Muscle layer of colon (tissue), 2 donors: ENCODE data around the gene TAOK3.

Experiments used
- H3K27ac ChIP-seq: one replicate; pipeline ENCODE4 v1.7.0; 2013; ENCODE audit warnings: low read depth, mild to moderate bottlenecking, low read length, moderate library complexity
- H3K27me3 ChIP-seq, 2 donors: one replicate each; pipeline ENCODE4 v1.7.0; 2013; ENCODE audit warnings: low read length in 2 of 2, mild to moderate bottlenecking in 2 of 2; ENCODE audit not compliant: insufficient read depth in 2 of 2, control insufficient read depth in 1 of 2
- H3K36me3 ChIP-seq: one replicate; pipeline ENCODE4 v1.7.0; 2013; ENCODE audit warnings: mild to moderate bottlenecking, low read length; ENCODE audit not compliant: insufficient read depth
- H3K4me1 ChIP-seq: one replicate; pipeline ENCODE4 v1.7.0; 2013; ENCODE audit warnings: mild to moderate bottlenecking, low read length; ENCODE audit not compliant: insufficient read depth
- H3K4me3 ChIP-seq, 2 donors: one replicate each; pipeline ENCODE4 v1.7.0; 2013; ENCODE audit warnings: low read length in 2 of 2, low read depth in 1 of 2, mild to moderate bottlenecking in 1 of 2, moderate library complexity in 1 of 2
- H3K9ac ChIP-seq: one replicate; pipeline ENCODE4 v1.7.0; 2013; ENCODE audit warnings: low read length
- H3K9me3 ChIP-seq: one replicate; pipeline ENCODE4 v1.7.0; 2013; ENCODE audit warnings: mild to moderate bottlenecking, low read length
- donor health status: abdominal sarcoma.
- donor health status: Adenocarcinoma of cecum.

Gene TAOK3

GRCh38 chr12:118122264-118122663 is 250.4 kb downstream of the TAOK3 start:
- Histone ChIP-seq H3K4me1 (peaks cover 5% of the 10 kb centered on the region), H3K4me3 (no peak overlapping the region), H3K27me3 (no peaks in the 10 kb centered on the region), H3K36me3 (no peaks in the 10 kb centered on the region), H3K27ac (no peak overlapping the region), H3K9me3 (no peaks in the 10 kb centered on the region), H3K9ac (no peak overlapping the region)

GRCh38 chr12:118120579-118121363 is 251.9 kb downstream of the TAOK3 start:
- Histone ChIP-seq H3K36me3 (no peaks in the 10 kb centered on the region), H3K4me3 (no peak overlapping the region), H3K27ac (no peak overlapping the region), H3K4me1 (peaks cover 5% of the 10 kb centered on the region), H3K27me3 (no peaks in the 10 kb centered on the region), H3K9me3 (no peaks in the 10 kb centered on the region), H3K9ac (no peak overlapping the region)

GRCh38 chr12:118119449-118119879 is 253.2 kb downstream of the TAOK3 start:
- H3K9me3 ChIP-seq, result no peaks in the 10 kb centered on the region
- H3K9ac ChIP-seq, result no peak overlapping the region
- no peak overlapping the region for H3K4me3 ChIP-seq
- H3K4me1 ChIP-seq, result peaks cover 5% of the 10 kb centered on the region
- H3K27me3 ChIP-seq, result no peaks in the 10 kb centered on the region
- no peak overlapping the region for H3K27ac ChIP-seq
- H3K36me3 ChIP-seq, result no peaks in the 10 kb centered on the region

GRCh38 chr12:118109088-118109487 is 263.6 kb downstream of the TAOK3 start:
- Histone ChIP-seq H3K9ac (no peak overlapping the region), H3K27me3 (no peaks in the 10 kb centered on the region), H3K4me3 (no peak overlapping the region), H3K9me3 (no peaks in the 10 kb centered on the region), H3K36me3 (no peaks in the 10 kb centered on the region), H3K27ac (no peak overlapping the region), H3K4me1 (no peaks in the 10 kb centered on the region)

GRCh38 chr12:118107694-118108093 is 265.0 kb downstream of the TAOK3 start:
- Histone ChIP-seq H3K4me3 (no peak overlapping the region), H3K36me3 (no peaks in the 10 kb centered on the region), H3K4me1 (no peaks in the 10 kb centered on the region), H3K27me3 (no peaks in the 10 kb centered on the region), H3K27ac (no peak overlapping the region), H3K9ac (no peak overlapping the region), H3K9me3 (no peaks in the 10 kb centered on the region)

- H3K9ac ChIP-seq, result no peak overlapping the region
- H3K27ac ChIP-seq, result no peak overlapping the region
- H3K36me3 ChIP-seq, result no peaks in the 10 kb centered on the region
- no peak overlapping the region for H3K4me3 ChIP-seq
- H3K4me1 ChIP-seq, result no peaks in the 10 kb centered on the region
- no peaks in the 10 kb centered on the region for H3K9me3 ChIP-seq
- no peaks in the 10 kb centered on the region for H3K27me3 ChIP-seq
Measured at GRCh38 chr12:118107011-118107410, 265.7 kb downstream of the TAOK3 start.

- H3K4me1 ChIP-seq, result no peaks in the 10 kb centered on the region
- peak within 1 kb of the TSS; percentile 47 to 80 for H3K4me3 ChIP-seq
- no peaks in the 10 kb centered on the region for H3K36me3 ChIP-seq
- no peak within 1 kb of the TSS for H3K9ac ChIP-seq
- H3K27ac ChIP-seq, result peak within 1 kb of the TSS; percentile 48
- H3K27me3 ChIP-seq, result no peaks in the 10 kb centered on the region
- H3K9me3 ChIP-seq, result no peaks in the 10 kb centered on the region
Measured at GRCh38 chr12:118103601-118104382, 268.9 kb downstream of the TAOK3 start, which contains the start of gene VSIG10. TSS of gene VSIG10 (minus strand) at chr12:118104011. CDS start at chr12:118103671, 340 bp downstream.

- no peak overlapping the region for H3K9ac ChIP-seq
- no peaks in the 10 kb centered on the region for H3K27me3 ChIP-seq
- no peaks in the 10 kb centered on the region for H3K4me1 ChIP-seq
- H3K9me3 ChIP-seq, result no peaks in the 10 kb centered on the region
- peak overlapping the region; percentile 48 for H3K27ac ChIP-seq
- H3K4me3 ChIP-seq, result peak overlapping the region; percentile 47 to 80
- no peaks in the 10 kb centered on the region for H3K36me3 ChIP-seq
Measured at GRCh38 chr12:118103201-118103600, 269.5 kb downstream of the TAOK3 start.

GRCh38 chr12:118102609-118103008 is 270.1 kb downstream of the TAOK3 start:
- no peak overlapping the region for H3K9ac ChIP-seq
- H3K4me3 ChIP-seq, result peak overlapping the region in 1 of 2 donors; percentile 47
- no peaks in the 10 kb centered on the region for H3K9me3 ChIP-seq
- no peaks in the 10 kb centered on the region for H3K36me3 ChIP-seq
- H3K27me3 ChIP-seq, result no peaks in the 10 kb centered on the region
- H3K27ac ChIP-seq, result no peak overlapping the region
- no peaks in the 10 kb centered on the region for H3K4me1 ChIP-seq

GRCh38 chr12:118102070-118102469 is 270.6 kb downstream of the TAOK3 start:
- Histone ChIP-seq H3K36me3 (no peaks in the 10 kb centered on the region), H3K27ac (no peak overlapping the region), H3K9me3 (no peaks in the 10 kb centered on the region), H3K4me3 (no peak overlapping the region), H3K27me3 (no peaks in the 10 kb centered on the region), H3K4me1 (no peaks in the 10 kb centered on the region), H3K9ac (no peak overlapping the region)

- Histone ChIP-seq H3K9ac (no peak overlapping the region), H3K27me3 (no peaks in the 10 kb centered on the region), H3K27ac (no peak overlapping the region), H3K4me1 (no peaks in the 10 kb centered on the region), H3K36me3 (no peaks in the 10 kb centered on the region), H3K9me3 (no peaks in the 10 kb centered on the region), H3K4me3 (no peak overlapping the region)
Measured at GRCh38 chr12:118101051-118101450, 271.7 kb downstream of the TAOK3 start.
